HCT116 (cell line): ENCODE results near the gene TRAF2. TPM values are rescaled to one million over a fixed set of nuclear protein-coding genes. Genes with fewer than 3 reads are reported as not detected.

Source experiments
- ATAC-seq: fragments of 200-7000 bp; cut with Tn5 transposase; 2 replicates; pipeline ENCODE4 v1.9.1; 2020; ENCODE audit warnings: mild to moderate bottlenecking, moderate library complexity
- BruUV-seq: library from RNA; stranded (reverse); fragments of 400-500 nt; replicated peaks from 2 replicates; lab custom pipeline; 2021; lab: Mats Ljungman, UMichigan
- CTCF ChIA-PET: fragments of 300-600 bp; sonication (Branson Sonifier 250); formaldehyde crosslinking; loops from one replicate; lab custom pipeline; 2021; ENCODE audit warnings: antibody characterized with exemption; lab: Charles Lee
- POLR2A ChIA-PET: fragments of 300-600, 350-600 bp; sonication (Branson Sonifier 250); formaldehyde crosslinking; loops from one replicate; lab custom pipeline; 2021; ENCODE audit warnings: antibody characterized with exemption; lab: Charles Lee
- RAD21 ChIA-PET, 2 experiments: fragments of 300-600 bp; sonication (Branson Sonifier 250); formaldehyde crosslinking; loops; one replicate each; lab custom pipeline; 2023; ENCODE audit warnings: low total read pairs in 2 of 2; ENCODE audit not compliant: uncharacterized antibody in 2 of 2, unreplicated experiment in 2 of 2, low non-redundant PET in 1 of 2; lab: Charles Lee
- DNase-seq: peaks from one replicate; pipeline ENCODE4 v3.0.0-alpha.2; 2010; ENCODE audit warnings: low read depth, low spot score
- H2AFZ ChIP-seq: fragments of 200-600 bp; shearing (Covaris generic), sonication (generic); 2 replicates; pipeline ENCODE4 v1.6.1; 2017; ENCODE audit warnings: low read depth, mixed run types, mixed read lengths, antibody characterized with exemption, low read length; ENCODE audit not compliant: poor library complexity, severe bottlenecking
- H3K27ac ChIP-seq: 2 replicates; pipeline ENCODE4 v1.5.1; 2012; ENCODE audit warnings: low read depth, low read length
- H3K27me3 ChIP-seq: fragments of 200-600 bp; sonication (generic); 2 replicates; pipeline ENCODE4 v1.6.1; 2016; ENCODE audit warnings: mixed run types, low read length, mixed read lengths; ENCODE audit not compliant: insufficient read depth
- H3K36me3 ChIP-seq, 2 experiments: fragments of 200-500 bp in 1 of 2; fragments of 200-600 bp in 1 of 2; sonication (Bioruptor generic) in 1 of 2; sonication (generic) in 1 of 2; 2 replicates each; pipeline versions ENCODE4 v1.5.1 to v1.6.1; 2014 to 2016; ENCODE audit warnings: low read length in 2 of 2, inconsistent platforms in 1 of 2, mixed read lengths in 1 of 2, mixed run types in 1 of 2; ENCODE audit not compliant: insufficient read depth in 2 of 2, control insufficient read depth in 1 of 2
- H3K4me1 ChIP-seq, 2 experiments: fragments of 200-600 bp in 1 of 2; sonication (generic) in 1 of 2; 2 replicates each; pipeline versions ENCODE4 v1.5.1 to v1.6.1; 2012 to 2017; ENCODE audit warnings: low read length in 2 of 2, inconsistent platforms in 1 of 2, mild to moderate bottlenecking in 1 of 2, mixed read lengths in 1 of 2, mixed run types in 1 of 2, moderate library complexity in 1 of 2; ENCODE audit not compliant: insufficient read depth in 2 of 2, control insufficient read depth in 1 of 2
- H3K4me2 ChIP-seq: fragments of 200-600 bp; sonication (generic); 2 replicates; pipeline ENCODE4 v1.6.1; 2017; ENCODE audit warnings: mixed run types, low read length, mixed read lengths
- H3K4me3 ChIP-seq, 2 experiments: fragments of 200-600 bp in 1 of 2; sonication (generic) in 1 of 2; replicated peaks in 1 of 2; 2 replicates each; pipeline ENCODE4 v1.5.1; 2011 to 2016; ENCODE audit warnings: low read length in 2 of 2, control low read depth in 1 of 2, low read depth in 1 of 2, mild to moderate bottlenecking in 1 of 2, mixed read lengths in 1 of 2, mixed run types in 1 of 2
- H3K79me2 ChIP-seq: fragments of 200-600 bp; sonication (generic); 2 replicates; pipeline ENCODE4 v1.6.1; 2017; ENCODE audit warnings: mild to moderate bottlenecking, mixed run types, low read length, moderate library complexity, mixed read lengths; ENCODE audit not compliant: insufficient read depth
- H3K9ac ChIP-seq: fragments of 200-600 bp; sonication (generic); 2 replicates; pipeline ENCODE4 v1.6.1; 2016; ENCODE audit warnings: low read length, mixed read lengths
- H3K9me2 ChIP-seq: fragments of 200-600 bp; sonication (generic), shearing (Covaris generic); 2 replicates; pipeline ENCODE4 v1.6.1; 2017; ENCODE audit warnings: mixed run types, mild to moderate bottlenecking, moderate library complexity; ENCODE audit not compliant: insufficient read depth
- H3K9me3 ChIP-seq, 2 experiments: fragments of 200-500 bp in 1 of 2; fragments of 200-600 bp in 1 of 2; sonication (Bioruptor generic) in 1 of 2; sonication (generic) in 1 of 2; 2 replicates each; pipeline ENCODE4 v1.6.1; 2014 to 2017; ENCODE audit warnings: low read length in 2 of 2, mixed read lengths in 2 of 2, inconsistent platforms in 1 of 2, low read depth in 1 of 2, mild to moderate bottlenecking in 1 of 2, mixed run types in 1 of 2, moderate library complexity in 1 of 2; ENCODE audit not compliant: control insufficient read depth in 1 of 2, insufficient read depth in 1 of 2
- H4K20me1 ChIP-seq: fragments of 200-600 bp; sonication (generic), shearing (Covaris generic); 2 replicates; pipeline ENCODE4 v1.6.1; 2017; ENCODE audit warnings: mixed run types, mild to moderate bottlenecking, moderate library complexity; ENCODE audit not compliant: insufficient read depth
- CEBPB ChIP-seq: IDR thresholded peaks from 2 replicates; pipeline ENCODE4 v1.6.1; 2012; ENCODE audit warnings: low read depth
- CTCF ChIP-seq, 3 experiments: fragments of 200-600 bp in 1 of 3; sonication (generic) in 1 of 3; IDR thresholded peaks in 2 of 3; conservative IDR thresholded peaks in 1 of 3; 2 replicates each; pipeline ENCODE4 v1.5.1; 2012 to 2017; ENCODE audit warnings: low read depth in 2 of 3, low read length in 2 of 3, antibody characterized with exemption in 1 of 3, borderline replicate concordance in 1 of 3, control low read depth in 1 of 3, mild to moderate bottlenecking in 1 of 3, mixed read lengths in 1 of 3, mixed run types in 1 of 3, moderate library complexity in 1 of 3; ENCODE audit not compliant: insufficient read depth in 1 of 3
- EZH2 ChIP-seq: fragments of 200-600 bp; sonication (generic); IDR thresholded peaks from 2 replicates; pipeline ENCODE4 v1.6.1; 2017; ENCODE audit warnings: antibody characterized with exemption, mixed run types
- MAX ChIP-seq: IDR thresholded peaks from 2 replicates; pipeline ENCODE4 v1.6.1; 2012
- POLR2AphosphoS5 ChIP-seq: IDR thresholded peaks from 2 replicates; pipeline ENCODE4 v1.6.1; 2011; ENCODE audit warnings: mild to moderate bottlenecking, low read depth, low read length, moderate library complexity
- intact Hi-C: fragments of 100-400 bp; cut with micrococcal nuclease; formaldehyde crosslinking; loops from 2 replicates; pipeline ENCODE4 v1.10.0; 2022
- total RNA-seq: library from RNA; stranded (reverse); gene quantifications from one replicate; pipeline ENCODE4 v1.2.1, GENCODE V29; 2021; ENCODE audit not compliant: unreplicated experiment

The TRAF2 gene
- total RNA-seq, 1 experiment from 2014 or later, result 28.4 TPM

- ChIA-PET POLR2A (interaction anchor here (1.0 kb wide), 1 partner anchor 9 kb away, joined by 3 read pairs; no protein-coding TSS in a partner anchor), CTCF (interaction anchor here (1.2 to 2.0 kb wide), 2 partner anchors 26 to 56 kb away, joined by 3 to 8 read pairs; no protein-coding TSS in a partner anchor), RAD21 (no interaction called here)
- no peaks in the 10 kb centered on the region for H3K36me3 ChIP-seq
- H3K4me1 ChIP-seq, result peaks cover 2 to 29% of the 10 kb centered on the region in 2 experiments; a peak in 3 of 4 replicates
- DNase-seq (no peak), ATAC-seq (no peak)
- BruUV-seq, result no TSS peak
- H3K79me2 ChIP-seq, result no peaks in the 10 kb centered on the region
- no peak overlapping the region for H3K27ac ChIP-seq
- no peak overlapping the region for H3K4me2 ChIP-seq
- no peaks in the 10 kb centered on the region for H3K9me3 ChIP-seq
- H3K4me3 ChIP-seq, result no peak overlapping the region
- no peak overlapping the region for H3K9ac ChIP-seq
- no peak overlapping the region for H2AFZ ChIP-seq
- intact Hi-C loops, result no loop called here
- no peaks in the 10 kb centered on the region for H3K27me3 ChIP-seq
- H4K20me1 ChIP-seq, result no peaks in the 10 kb centered on the region
- TF ChIP-seq EZH2, result no peak
- TF ChIP-seq CTCF (IDR thresholded peaks at IDR 0.05 in 2 of 3, conservative IDR thresholded peaks at IDR 0.05 in 1 of 3; ENCODE audit: borderline replicate concordance in 1 of 3, insufficient read depth in 1 of 3, low read depth in 2 of 3, low read length in 2 of 3), result no peak
- no peak for TF ChIP-seq POLR2AphosphoS5
- TF ChIP-seq MAX, result no peak
- no peak for TF ChIP-seq CEBPB
- H3K9me2 ChIP-seq, result no peaks in the 10 kb centered on the region
Measured at GRCh38 chr9:136973618-136974617, 87.6 kb downstream of the TRAF2 start.
